IPS-NIHi7 (cell line): Measurements from ENCODE around the gene ZNF775.

Experiments used
- DNase-seq: peaks from one replicate; pipeline ENCODE4 v3.0.0; 2012; ENCODE audit warnings: mixed read lengths; ENCODE audit errors: extremely low spot score

The ZNF775 gene

DNA sequence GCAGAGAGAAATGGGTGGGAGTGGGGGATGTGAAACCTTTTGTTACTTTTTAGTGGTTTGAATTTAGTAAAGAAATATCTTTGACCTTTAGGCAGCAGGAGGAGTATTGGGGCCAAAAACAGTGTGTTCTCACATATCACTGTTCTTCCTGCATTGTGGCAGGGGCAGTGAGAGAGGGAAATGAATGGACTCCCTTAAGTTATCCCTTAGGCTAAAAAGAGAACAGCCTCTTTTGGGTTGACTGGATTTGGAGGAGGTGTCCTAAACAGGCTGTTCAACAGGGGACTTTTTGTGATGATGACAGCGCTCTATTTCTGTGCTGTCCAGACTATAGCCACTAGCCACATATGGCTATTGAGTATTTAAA lies 22.3 kb downstream of the ZNF775 start:
- no peak for DNase-seq

DNA sequence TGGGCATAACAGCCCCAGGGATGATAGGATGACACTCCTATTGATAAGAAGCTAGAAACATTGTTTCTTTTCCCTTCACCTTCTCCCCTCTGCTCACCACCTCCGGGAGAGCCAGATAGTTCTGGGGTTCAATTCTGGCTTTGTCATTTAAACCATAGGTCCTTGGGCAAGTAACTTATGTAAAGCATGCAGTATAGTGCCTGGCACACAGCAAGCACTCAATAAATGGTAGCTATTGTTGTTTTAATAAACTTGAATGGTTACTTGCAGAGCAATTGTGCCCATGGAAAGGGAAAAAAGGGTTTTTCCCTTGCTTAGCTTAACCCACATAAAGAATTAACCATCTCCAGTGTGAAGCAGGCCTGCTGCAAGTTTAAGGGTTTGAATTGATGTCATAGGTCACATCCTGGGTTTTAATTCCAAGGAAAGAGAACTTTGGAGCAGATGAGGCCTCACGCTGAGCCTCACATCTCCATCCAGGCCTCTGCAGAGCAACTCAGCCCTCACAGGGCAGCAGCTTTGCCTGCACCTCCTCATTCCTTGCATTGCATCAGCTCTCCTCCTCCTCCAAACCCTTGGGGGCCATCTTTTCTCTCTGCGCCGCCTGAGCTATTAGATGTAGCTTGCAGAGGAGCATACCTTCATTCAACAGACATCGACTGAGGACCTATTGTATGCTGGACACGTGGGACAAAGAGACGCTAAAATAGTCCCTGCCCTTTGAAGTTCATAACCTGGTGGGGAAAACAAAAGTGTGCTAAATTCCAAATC lies 22.9 kb downstream of the ZNF775 start:
- DNase-seq: peak; percentile 68

DNA sequence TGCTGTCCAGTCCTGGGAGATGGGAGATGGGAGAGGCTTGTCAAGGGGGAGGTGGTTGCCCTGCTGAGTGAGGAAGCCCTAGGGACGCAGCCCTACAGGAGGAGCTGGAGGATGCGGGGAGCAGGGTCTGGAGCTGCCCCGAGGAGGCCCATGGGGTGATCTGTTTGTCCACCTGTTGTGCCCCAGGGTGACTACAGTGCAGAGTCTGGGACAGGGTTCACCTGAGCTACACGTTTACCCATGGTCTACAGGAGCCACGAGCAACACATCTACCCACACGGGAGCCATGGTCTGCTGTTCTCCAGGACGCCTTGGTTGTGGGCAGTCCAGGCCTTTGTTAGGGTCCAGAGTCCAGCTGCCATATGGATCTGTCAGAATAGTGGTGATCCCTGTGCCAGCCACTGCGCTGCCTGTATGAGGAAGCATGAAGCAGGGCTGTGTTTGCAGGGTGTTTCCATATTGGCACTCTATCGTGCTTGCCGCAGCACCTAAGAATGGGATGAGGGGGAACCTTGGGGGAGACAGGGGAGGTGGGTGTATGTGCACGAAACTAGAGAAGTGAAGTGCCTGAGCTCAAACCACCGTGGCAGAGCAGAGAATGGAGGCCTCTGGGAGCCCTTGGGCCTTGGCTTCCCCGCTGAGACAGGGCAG lies 23.7 kb downstream of the ZNF775 start:
- DNase-seq: no peak

DNA sequence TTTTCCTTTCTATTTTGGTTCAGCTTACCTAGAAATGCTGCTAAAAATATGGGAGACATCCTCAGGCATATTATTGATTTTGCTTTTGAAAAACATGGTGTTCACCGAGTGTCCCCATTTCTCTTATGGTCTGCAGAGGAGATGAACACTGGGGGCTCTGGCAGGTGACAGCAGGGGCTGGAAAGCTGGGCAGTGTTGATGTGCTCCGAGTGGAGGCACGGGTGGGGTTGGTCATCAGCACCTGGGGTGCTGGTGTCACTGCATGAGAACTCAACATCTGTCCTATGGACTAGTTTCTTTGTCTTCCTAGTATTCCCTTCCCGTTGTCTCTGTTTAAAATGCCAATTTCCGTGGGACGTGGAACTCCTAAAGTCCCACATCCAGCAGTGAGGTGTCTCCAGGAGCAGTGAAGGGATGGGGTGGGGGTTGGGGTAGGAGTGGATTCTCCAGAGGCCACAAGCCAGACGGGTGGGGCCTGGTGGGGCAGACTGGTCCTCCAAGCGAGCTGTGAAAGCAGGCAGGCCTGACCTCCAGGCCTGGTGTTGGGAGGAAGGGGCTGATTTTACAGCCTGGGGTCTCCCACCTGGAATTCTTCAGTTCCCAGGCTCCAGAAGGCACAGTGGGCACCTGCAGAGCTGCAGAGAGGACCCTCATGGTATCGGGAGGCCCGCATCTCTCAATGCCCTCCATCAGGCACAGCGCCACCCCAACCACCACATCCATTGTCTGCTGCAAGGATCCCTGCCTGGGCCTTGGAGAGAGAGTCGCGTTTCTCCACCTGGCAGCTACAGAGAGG lies 24.4 kb downstream of the ZNF775 start:
- no peak for DNase-seq

DNA sequence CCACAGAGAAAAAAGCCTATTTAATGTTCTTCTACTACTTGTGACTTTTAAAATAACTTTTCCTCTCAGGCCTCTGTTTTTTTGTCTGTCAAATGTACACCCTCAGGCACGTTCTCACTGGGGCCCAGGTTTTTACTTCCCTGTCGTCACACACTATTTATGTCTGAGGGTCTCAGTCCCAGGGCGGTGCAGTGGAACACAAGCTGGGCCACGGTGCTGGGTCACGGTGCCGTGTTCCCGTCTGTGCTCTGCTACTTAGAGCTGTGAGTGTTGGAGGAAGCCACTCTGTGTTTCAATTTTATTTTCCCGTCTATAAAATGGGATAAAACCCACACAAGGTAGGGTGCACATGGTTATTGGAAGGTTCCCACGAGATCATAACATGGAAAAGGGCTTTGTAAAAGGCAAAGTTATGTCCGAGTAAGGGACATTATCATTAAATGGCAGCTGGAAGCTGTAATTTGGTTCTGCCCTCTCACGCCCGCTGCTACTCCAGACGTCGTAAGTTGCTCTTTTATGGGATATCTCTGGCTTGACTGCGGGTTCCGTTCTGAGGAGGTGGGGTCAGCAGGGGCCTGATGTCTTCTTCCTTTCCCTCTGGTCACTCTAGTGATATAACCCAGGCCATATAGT lies 25.2 kb downstream of the ZNF775 start:
- DNase-seq: no peak

DNA sequence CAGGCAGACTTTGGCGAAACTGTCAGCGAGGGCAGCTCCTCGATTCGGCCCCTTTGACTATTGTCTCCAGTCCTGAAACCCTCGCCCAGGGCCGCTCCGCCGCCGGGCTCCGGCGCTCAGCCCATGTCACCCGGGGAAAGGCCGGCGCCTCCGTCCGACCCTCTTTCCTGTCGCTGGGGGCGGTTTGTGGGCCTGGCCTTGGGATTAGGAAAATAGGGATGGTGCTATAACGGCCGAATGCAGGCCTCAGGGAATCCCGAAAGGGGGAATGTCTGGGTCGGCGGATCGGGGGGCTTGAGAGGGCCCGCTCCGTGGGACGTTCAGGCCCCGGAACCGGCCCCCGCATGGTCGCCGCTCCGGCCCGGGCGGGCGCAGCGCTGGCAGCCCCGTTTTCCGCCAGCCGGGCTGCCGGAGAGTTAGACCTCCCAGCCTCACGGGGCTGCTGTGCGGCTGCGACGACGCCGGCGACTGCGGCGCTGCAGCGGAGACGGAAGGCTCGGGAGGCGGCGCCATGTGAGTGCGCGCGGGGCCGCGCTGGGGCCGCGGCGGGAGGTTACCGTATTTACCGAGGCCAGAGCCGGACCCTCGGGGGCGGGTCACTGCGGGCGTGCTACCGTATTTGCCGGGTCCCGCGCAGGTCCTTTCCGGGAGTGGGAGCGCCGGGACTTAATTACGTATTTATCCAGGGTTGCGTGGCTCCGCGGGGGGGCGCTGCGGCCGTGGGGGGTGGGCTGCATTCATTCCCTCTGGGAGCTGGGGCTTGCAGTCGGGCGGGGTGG lies 25.9 kb downstream of the ZNF775 start:
- DNase-seq: peak; percentile 81

DNA sequence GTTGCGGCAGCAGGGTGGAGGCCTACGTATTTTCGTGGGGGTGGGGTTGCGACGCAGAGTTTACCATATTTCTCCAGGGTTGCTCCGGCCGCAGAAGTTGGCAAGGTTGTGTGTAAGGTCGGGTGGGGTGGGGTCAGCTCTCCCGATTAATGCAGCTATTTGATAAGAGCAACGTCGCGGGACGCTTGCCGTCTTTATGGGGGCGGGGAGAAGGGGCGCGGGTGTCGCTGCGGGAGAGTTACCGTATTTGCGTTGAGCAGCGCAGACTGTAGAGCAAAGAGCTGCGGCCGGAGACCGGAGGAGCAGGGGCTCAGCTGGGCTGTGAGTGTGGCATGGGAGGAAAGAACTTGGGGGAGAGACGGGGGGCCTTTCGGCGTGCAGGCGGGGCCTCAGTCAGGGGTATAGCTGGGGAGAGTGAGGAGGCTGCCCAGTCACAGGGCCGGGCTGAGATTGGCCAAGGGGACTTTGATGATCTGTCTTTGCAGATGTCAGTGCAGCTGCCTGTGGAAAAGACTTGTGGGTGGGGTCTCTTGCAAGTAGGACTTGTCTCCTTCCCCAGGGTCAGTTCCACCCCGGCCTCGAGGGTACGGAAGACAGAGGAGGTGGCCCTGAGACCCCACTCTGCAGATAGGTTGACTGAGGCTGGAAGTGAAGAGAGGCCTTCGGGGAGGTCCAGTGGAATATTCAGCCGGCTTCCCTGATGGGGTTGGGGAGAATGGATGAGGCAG lies 26.6 kb downstream of the ZNF775 start:
- DNase-seq: peak; percentile 58

DNA sequence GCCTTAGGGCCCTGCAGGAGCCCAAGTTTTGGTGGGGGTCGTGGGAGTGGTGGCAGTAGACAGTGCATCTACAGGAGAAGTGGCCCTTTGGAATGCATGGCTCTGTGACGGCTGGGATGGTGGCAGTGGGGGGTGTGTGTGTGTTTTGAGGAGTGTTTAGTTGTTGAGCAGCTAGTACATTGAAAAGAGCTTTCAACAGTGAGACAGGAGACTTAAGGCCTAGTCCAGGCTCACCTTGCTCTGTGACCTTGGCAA lies 27.1 kb downstream of the ZNF775 start:
- no peak for DNase-seq

DNA sequence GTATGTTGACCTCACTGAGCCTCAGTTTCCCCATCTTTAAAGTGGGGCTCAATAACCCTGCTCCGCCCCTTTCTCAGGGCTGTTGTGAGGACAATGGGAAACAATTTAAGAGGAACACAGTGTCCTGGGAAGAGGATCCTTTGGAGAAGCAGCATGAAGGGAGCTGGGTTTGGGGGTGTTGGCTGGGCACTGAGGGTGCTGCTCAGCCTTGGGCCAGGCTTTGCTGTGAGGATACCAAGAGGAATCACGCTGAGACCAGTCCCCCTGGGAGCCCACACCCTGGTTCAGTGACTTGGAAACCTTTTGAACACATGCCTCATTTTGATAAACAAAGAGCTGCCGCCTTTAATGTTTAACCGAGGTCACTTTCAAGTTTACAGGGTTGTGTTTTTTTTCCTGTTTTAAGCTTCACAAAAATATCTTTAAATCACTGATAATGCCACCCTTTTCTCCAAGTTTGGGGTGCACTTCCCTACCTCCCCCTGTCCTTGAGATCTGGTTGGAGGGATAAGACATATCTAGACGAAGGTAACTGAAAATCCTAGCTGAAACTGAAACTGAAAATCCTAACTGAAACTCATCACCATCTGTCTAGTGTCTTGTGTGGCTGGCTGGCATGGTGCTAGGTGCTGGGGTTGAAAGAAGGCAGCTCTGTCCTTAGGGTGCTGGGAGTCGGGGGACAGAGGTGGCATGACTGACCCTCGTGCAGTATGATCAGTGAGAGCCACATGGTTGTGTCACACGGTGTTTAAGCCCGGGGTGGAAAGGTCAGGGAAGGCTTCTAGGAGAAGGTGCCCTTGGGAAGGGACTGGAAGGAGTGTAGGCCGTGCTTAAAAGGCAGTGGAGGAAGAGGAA lies 27.7 kb downstream of the ZNF775 start:
- DNase-seq: no peak

DNA sequence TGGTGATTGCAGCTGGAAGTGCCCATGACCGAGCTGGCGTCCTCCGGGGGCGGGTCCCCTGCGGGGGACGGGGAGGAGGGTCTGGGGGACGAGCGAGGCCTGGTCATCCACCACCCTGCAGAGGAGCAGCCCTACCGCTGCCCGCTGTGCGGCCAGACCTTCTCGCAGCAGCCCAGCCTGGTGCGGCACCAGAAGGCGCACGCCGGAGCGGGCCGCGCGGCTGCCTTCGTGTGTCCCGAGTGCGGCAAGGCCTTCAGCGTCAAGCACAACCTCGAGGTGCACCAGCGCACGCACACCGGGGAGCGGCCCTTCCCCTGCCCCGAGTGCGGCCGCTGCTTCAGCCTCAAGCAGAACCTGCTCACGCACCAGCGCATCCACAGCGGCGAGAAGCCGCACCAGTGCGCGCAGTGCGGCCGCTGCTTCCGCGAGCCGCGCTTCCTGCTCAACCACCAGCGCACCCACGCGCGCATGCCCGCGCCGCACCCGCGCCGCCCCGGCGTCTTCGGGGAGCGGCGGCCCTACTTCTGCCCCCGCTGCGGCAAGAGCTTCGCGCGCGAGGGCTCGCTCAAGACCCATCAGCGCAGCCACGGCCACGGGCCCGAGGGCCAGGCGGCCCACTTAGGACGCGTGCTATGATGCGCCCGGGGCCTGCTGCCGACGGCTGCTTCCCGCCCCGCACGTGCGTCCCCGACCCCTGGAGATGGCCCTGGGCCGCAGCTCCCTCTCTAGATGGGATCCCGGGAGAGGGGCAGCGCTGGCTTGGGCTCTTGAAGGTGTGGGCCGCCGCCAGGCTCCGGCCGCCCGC lies 28.7 kb downstream of the ZNF775 start:
- DNase-seq: no peak

DNA sequence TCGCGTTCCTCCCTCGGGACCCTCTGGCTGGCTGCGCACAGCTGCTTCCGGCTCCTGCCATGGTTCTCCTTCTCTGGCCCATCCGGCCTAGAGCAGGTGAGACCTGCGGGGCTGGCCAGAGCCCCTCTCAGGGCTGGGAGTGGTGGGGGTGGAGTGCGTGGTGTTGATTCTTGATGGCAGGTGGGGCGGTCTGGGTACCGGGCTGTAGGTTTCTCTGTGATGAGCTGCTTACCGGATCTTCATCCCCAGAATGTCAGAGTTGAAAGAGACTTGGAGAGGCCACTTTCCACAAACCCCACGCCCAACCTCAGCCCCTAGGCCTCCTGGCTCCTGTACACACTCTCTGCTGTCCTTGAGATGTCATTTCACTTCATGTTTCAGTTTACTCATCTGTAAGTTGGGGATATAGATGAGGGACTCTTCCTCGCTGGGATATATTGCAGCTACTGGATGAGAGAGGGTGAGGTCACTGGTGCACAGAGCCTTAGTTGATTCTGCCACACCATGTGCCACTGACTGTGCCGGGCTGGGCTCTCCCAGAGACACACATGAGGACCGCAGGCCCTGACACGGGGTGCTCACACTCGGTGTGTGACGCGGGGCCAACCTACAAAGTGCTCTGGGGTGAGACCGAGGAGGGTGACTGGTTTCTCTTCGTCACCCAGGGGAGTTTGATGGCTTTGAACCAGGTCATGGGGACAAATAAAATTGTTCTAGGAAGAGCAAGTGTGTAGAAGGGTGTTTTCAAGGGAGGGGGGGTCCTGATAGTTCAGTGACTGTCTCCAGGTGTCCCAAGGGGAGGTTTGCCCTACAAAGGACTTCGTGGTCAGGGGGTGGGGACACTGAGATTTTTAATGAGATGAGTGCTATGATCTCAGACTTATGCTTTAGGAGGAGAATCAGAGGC lies 29.5 kb downstream of the ZNF775 start:
- no peak for DNase-seq

DNA sequence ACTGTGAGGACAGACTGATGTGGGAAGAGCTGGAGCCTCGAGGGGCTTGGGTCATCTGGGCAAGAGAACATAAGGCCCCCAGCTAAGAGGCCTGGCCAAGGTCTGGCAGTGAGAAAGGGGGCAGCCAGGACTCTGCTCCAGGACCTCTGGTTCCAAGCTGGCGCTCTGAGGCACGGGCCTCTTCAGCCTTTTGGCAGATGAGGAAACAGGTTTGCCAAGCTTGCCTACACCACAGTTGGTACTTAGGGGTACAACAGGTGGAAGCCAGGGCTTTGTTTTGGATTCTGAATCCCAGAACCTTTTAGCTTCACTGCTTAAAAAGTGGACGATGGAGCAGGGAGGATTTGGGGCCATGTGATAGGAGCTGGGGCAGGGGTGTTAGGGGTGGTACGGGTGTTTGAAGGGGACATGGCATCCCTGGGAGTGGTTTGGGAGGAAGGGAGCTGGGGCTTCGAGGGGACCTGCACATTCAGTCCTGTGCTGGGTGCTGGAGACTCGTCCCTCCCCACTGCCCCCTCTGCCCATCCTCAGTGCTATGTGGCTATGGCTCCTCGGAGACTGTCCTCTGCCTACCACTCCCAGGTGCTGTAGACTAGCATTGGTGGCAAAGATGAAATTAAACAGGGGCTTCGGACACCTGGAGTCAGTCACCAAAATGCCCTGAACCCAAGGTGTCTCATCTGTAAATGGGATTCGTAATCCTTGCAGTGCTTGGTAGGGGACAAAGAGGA lies 30.3 kb downstream of the ZNF775 start:
- no peak for DNase-seq

DNA sequence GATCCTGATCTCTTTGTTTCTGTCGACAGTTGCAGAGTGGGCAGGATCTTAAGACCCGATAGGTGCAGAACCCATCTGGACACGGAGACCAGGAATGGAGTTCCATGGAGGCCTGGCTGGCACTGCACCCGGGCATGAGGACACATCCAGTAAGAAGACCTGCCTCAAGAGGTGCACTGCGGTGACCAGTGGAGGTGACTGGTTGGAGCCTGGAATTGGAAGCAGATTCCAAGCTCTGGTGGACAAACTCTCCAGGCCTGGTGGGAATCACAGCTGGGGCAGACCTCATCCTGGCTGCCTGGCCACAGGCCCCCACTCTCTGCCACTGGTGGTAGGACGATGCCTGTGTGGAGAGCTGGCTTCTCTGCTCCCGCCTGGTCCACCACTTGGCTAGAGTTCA lies 31.0 kb downstream of the ZNF775 start:
- no peak for DNase-seq

DNA sequence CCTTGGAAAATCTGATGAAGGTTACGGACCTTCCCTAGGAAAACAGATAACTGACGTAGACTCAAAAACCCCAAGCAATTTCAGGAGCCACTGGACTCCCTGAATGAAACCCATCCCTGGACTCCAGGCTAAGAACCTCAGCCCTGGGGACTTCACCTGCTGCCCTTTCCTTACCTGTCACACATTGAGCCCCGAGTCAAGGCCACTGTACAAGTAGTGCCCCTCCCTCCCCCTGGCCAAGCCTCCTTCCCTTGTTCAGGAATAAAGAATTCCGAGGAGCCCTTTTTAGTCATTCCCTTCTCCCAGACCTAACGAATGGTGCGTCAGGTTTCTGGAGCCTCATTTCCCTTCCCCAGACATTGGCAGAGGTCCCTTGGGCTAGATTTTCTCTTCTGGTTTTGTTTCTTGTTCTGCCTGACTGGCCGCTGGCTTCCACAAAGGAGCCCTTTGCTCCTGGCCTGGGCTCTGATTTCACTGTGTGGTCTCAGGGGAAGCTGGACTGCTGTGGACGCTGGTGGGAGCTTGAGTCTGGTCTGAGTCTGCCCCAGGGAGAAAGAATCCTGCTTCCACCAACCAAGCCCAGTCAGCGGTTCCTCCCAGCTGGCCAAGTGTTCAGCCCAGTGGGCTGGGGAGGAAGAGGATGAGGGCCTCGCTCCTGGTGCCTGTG lies 31.7 kb downstream of the ZNF775 start:
- DNase-seq: no peak

DNA sequence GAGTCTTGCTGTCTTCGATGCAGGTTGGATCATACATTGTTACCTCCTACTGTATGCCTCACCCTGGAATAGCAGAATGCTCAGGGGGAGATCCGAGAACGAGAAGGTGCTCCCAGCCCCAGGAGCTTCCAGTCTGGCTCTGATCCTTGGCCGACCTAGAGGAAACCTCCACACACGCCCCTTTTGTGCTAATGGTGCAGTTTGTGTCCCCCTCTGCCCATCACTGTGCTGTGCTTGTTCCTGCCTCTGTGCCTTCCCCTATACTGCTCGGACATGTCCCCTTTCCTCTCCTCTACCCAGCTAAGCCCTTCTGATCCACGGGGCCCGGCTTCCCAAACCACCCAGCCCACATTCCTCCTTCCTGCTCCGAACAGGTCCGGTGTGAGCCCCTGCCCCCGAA lies 32.5 kb downstream of the ZNF775 start:
- DNase-seq: no peak

DNA sequence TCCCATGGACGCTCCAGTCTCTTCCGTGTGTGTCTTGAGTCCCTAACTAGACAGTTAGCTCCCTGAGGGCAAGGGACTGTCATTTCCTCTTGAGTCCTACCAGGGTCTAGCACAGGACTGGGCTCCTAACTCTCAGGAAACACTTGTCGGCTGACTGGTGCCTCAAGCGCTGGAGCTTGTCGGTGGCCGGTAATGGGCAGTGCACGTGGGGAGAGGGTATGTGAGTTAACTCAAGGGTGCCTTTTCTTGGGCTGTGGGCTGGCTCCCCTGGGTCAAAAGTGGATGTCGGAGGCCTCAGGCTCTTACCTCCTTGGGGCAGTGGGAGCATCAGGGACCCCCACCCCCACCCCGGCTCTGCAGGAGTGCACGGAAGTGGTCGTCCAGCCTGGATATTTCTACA lies 32.9 kb downstream of the ZNF775 start:
- DNase-seq: no peak
